ENCODE results near the gene RCAN1.

DNA sequence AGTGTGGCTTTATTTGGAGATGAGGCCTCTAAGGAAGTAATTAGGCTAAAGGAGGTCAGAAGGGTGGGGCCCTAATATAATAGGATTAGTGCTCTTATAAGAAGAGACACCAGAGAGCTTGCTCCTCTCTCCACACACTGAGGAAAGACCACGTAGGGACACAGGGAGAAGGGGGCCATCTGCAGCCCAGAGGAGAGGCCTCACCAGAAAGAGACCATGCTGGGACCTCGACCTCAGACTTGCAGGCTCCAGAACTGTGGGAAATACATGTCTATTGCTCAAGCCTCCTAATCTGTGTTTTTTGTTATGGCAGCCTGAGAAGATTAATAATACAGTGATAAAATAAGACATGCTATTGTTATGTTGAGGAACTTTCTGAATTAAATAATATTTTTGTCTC, 8.3 kb downstream of the RCAN1 start:
- TF ChIP-seq, protein P1, sequence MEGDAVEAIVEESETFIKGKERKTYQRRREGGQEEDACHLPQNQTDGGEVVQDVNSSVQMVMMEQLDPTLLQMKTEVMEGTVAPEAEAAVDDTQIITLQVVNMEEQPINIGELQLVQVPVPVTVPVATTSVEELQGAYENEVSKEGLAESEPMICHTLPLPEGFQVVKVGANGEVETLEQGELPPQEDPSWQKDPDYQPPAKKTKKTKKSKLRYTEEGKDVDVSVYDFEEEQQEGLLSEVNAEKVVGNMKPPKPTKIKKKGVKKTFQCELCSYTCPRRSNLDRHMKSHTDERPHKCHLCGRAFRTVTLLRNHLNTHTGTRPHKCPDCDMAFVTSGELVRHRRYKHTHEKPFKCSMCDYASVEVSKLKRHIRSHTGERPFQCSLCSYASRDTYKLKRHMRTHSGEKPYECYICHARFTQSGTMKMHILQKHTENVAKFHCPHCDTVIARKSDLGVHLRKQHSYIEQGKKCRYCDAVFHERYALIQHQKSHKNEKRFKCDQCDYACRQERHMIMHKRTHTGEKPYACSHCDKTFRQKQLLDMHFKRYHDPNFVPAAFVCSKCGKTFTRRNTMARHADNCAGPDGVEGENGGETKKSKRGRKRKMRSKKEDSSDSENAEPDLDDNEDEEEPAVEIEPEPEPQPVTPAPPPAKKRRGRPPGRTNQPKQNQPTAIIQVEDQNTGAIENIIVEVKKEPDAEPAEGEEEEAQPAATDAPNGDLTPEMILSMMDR (IDR thresholded peaks at IDR 0.05): no peak
- TF ChIP-seq POLR2AphosphoS2 (conservative IDR thresholded peaks at IDR 0.05; ENCODE audit: low read length): no peak
- no peak for TF ChIP-seq POLR2A (IDR thresholded peaks at IDR 0.05; ENCODE audit: low read length)
- TF ChIP-seq, protein P2, sequence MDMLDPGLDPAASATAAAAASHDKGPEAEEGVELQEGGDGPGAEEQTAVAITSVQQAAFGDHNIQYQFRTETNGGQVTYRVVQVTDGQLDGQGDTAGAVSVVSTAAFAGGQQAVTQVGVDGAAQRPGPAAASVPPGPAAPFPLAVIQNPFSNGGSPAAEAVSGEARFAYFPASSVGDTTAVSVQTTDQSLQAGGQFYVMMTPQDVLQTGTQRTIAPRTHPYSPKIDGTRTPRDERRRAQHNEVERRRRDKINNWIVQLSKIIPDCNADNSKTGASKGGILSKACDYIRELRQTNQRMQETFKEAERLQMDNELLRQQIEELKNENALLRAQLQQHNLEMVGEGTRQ (IDR thresholded peaks at IDR 0.05): no peak
- TF ChIP-seq JUN (IDR thresholded peaks at IDR 0.05): no peak
- TF ChIP-seq, protein P3, sequence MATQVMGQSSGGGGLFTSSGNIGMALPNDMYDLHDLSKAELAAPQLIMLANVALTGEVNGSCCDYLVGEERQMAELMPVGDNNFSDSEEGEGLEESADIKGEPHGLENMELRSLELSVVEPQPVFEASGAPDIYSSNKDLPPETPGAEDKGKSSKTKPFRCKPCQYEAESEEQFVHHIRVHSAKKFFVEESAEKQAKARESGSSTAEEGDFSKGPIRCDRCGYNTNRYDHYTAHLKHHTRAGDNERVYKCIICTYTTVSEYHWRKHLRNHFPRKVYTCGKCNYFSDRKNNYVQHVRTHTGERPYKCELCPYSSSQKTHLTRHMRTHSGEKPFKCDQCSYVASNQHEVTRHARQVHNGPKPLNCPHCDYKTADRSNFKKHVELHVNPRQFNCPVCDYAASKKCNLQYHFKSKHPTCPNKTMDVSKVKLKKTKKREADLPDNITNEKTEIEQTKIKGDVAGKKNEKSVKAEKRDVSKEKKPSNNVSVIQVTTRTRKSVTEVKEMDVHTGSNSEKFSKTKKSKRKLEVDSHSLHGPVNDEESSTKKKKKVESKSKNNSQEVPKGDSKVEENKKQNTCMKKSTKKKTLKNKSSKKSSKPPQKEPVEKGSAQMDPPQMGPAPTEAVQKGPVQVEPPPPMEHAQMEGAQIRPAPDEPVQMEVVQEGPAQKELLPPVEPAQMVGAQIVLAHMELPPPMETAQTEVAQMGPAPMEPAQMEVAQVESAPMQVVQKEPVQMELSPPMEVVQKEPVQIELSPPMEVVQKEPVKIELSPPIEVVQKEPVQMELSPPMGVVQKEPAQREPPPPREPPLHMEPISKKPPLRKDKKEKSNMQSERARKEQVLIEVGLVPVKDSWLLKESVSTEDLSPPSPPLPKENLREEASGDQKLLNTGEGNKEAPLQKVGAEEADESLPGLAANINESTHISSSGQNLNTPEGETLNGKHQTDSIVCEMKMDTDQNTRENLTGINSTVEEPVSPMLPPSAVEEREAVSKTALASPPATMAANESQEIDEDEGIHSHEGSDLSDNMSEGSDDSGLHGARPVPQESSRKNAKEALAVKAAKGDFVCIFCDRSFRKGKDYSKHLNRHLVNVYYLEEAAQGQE (IDR thresholded peaks at IDR 0.05): no peak
